Measurements from ENCODE around the gene LCN6. TPM values are rescaled to one million over a fixed set of nuclear protein-coding genes. Genes with fewer than 3 reads are reported as not detected.
A peak's percentile ranks its signal among the peaks of the same experiment; 100 is the strongest.
"Not testable (repeated sequence)": the region's sequence is repeated elsewhere in the genome, so short reads cannot be mapped to it uniquely, and the experiment has no call there.

LCN6 gene, protein sequence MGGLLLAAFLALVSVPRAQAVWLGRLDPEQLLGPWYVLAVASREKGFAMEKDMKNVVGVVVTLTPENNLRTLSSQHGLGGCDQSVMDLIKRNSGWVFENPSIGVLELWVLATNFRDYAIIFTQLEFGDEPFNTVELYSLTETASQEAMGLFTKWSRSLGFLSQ
- not detected in 2 replicates for total RNA-seq

DNA sequence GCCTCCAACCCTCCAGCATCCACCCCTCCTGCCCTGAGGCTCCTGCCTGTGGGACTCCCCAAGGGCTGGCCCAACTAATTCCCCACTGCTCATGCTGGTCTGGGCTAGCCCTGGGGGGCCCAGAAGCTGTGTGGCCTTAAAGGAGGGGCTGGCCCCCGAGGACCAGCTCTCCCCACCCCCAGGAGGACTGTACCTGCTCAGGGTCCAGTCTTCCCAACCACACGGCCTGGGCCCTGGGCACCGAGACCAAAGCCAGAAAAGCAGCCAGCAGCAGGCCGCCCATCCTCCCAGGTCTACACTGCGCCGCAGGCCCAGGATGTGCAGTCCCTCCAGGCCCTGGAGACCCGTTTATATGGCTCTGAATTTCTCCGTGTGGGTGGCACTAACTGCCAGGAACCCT lies at the start of gene LCN6:
Gene LCN6 (minus strand): TSS at position 325 of the 400 bp plus-strand sequence. CDS start 42 bp downstream, at position 283.
- Mint-ChIP-seq H3K9me3 (peaks cover 25% of the 10 kb centered on the region), H3K36me3 (ENCODE audit: low read depth) (peaks cover 12% of the 10 kb centered on the region), H3K4me1 (ENCODE audit: low read depth) (peaks cover 11% of the 10 kb centered on the region), H3K4me3 (ENCODE audit: low read depth) (no peak within 1 kb of the TSS), H3K27me3 (ENCODE audit: low read depth) (peaks cover 3% of the 10 kb centered on the region), H3K27ac (no peak within 1 kb of the TSS)
- DNase-seq (ENCODE audit: low spot score): no peak
- intact Hi-C loops (cut with micrococcal nuclease): no loop called here

DNA sequence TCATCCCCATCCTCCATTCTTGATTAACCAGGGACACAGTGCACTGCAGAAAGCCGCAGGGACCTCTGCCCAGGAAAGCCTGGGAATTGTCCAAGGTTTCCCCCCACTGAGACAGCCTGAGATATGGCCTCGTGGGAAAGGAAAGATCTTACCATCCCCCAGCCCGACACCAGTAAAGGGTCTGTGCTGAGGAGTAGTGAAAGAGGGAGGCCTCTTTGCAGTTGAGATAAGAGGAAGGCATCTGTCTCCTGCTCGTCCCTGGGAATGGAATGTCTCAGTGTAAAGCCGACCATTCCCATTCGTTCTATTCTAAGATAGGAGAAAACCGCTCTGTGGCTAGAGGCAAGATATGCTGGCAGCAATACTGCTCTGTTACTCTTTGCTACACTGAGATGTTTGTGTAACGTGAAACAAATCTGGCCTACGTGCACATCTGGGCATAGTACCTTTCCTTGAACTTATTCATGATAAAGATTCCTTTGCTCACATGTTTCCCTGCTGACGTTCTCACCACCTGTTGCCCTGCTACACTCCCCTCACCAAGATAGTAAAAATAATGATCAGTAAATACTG lies 48.5 kb upstream of the LCN6 start:
- H3K36me3 Mint-ChIP-seq (ENCODE audit: low read depth); H3K27ac Mint-ChIP-seq; intact Hi-C loops (cut with micrococcal nuclease); DNase-seq (ENCODE audit: low spot score); H3K9me3 Mint-ChIP-seq; H3K4me3 Mint-ChIP-seq (ENCODE audit: low read depth): not testable (repeated sequence)
- Mint-ChIP-seq H3K4me1 (ENCODE audit: low read depth) (peaks cover 12% of the 10 kb centered on the region), H3K27me3 (ENCODE audit: low read depth) (peaks cover 23% of the 10 kb centered on the region)

DNA sequence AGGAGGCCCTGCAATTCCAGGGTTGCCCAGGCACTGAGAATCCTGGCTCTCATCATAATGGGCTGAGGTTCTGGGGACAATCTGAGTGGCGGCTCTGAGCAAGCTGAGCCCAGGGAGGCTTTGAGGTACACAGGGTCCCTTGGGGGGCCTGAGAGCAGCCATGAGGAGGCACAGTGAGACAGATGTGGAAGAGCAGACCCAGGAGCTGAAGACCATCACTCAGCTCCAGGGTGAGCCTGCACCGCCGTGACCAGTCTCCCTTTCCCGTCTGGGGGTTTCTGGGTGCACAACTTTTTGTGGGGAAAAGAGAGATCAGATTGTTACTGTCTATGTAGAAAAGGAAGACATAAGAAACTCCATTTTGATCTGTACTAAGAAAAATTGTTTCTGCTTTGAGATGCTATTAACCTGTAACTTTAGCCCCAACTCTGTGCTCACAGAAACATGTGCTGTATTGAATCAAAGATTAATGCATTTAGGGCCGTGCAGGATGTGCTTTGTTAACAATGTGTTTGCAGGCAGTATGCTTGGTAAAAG lies 48.0 kb upstream of the LCN6 start, which contains the start of gene CCDC183:
Gene CCDC183 (plus strand): TSS at position 101 of the 537 bp plus-strand sequence. CDS start 60 bp downstream, at position 161.
- Mint-ChIP-seq H3K27ac (no peak within 1 kb of the TSS), H3K9me3 (no peaks in the 10 kb centered on the region), H3K4me1 (ENCODE audit: low read depth) (peaks cover 12% of the 10 kb centered on the region), H3K27me3 (ENCODE audit: low read depth) (peaks cover 22% of the 10 kb centered on the region), H3K4me3 (ENCODE audit: low read depth) (no peak within 1 kb of the TSS), H3K36me3 (ENCODE audit: low read depth) (peaks cover 9% of the 10 kb centered on the region)
- DNase-seq (ENCODE audit: low spot score): no peak
- intact Hi-C loops (cut with micrococcal nuclease): no loop called here

DNA sequence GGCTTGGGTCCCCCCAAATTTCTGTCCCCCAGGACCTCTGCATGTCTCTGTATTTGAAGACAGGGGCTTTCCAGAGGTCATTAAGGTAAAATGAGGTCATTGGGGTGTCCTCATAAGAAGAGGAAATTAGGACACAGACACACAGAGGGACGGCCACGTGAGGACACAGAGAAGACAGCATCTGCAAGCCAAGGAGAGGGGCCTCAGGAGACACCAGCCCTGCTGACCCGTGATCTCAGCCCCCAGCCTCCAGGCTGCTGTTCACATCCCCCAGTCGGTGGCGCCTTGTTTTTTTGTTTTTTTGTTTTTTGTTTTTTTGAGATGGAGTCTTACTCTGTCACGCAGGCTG lies 46.6 kb upstream of the LCN6 start:
- Mint-ChIP-seq H3K36me3 (ENCODE audit: low read depth) (peaks cover 9% of the 10 kb centered on the region), H3K4me1 (ENCODE audit: low read depth) (peaks cover 9% of the 10 kb centered on the region), H3K27ac (no peak overlapping the region), H3K9me3 (no peaks in the 10 kb centered on the region), H3K4me3 (ENCODE audit: low read depth) (no peak overlapping the region), H3K27me3 (ENCODE audit: low read depth) (peaks cover 11% of the 10 kb centered on the region)
- no peak for DNase-seq (ENCODE audit: low spot score)
- intact Hi-C loops (cut with micrococcal nuclease): no loop called here

DNA sequence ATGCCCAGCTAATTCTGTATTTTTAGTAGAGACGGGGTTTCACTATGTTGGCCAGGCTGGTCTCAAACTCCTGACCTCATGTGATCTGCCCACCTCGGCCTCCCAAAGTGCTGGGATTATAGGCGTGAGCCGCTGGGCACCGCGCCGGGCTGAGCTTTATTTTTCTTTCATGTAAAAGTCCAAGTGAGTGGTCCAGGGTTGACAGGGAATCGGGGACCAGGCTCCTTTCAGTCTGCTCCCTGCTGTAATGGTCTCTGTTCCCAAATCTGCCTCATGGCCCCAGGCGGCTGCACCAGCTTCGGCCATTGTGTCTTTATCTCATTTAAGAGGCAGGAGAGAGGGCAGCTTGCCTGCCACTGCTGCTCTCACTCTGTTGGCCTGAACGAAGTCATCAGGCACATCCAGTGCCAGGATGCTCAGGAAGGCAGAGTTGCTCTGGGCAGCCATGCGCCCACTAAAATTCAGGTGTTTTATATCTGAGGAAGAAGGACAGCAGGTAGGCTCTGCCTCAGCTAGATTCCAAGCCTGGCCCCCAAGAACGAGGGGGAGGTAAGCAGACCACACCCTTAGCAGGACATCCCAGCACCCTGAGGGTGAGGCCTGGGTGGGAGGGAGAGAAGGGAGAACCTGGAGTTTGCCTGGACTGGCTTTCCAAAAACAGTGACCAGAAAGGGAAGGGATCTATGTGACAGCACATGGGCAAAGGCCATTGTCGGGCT lies 46.1 kb upstream of the LCN6 start:
- Mint-ChIP-seq H3K4me1 (ENCODE audit: low read depth) (peaks cover 9% of the 10 kb centered on the region), H3K27me3 (ENCODE audit: low read depth) (peaks cover 11% of the 10 kb centered on the region), H3K27ac (peak overlapping the region; percentile 12), H3K9me3 (no peaks in the 10 kb centered on the region), H3K36me3 (ENCODE audit: low read depth) (peaks cover 9% of the 10 kb centered on the region), H3K4me3 (ENCODE audit: low read depth) (no peak overlapping the region)
- DNase-seq (ENCODE audit: low spot score): no peak
- intact Hi-C loops (cut with micrococcal nuclease): no loop called here

DNA sequence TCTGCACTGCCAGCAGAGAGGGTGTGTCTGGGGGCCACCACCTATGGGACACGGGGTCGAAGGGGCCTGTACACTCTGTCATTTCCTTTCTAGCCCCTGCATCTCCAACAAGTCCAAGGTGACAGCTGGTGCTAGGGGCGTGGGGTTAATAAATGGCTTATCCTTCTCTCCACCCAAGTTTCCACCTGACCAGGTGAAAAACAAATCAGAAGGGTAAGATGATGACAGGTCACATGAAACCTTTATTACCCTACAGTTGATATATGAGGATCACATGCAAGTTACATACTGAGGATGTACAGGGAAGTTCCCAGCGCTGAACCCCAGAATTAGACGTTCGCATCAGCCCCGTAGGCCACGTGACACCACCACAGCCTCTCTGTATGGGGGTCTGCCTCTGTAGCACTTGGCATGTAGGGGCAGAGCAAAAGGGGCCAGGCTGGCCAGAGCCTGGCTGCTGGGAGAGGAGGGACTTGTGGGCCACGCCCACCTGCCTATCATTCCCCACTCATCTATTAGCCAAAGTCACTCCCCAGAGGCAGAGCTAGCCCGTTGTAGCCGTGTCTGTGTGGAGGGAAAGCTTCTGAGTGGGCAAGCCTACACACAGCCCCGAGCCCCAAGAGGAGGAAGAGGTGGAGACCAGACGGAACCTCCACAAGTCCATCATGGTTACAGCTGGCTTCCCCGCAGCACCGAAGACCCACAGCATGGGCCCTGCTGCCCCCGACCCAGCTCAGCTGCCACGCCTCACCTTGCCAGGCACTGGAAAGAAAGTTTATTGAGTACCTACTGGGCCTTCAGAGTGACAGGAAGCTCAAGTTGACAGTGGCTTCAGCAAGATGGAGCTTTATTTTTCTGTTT lies 45.0 kb upstream of the LCN6 start:
- Mint-ChIP-seq H3K27me3 (ENCODE audit: low read depth) (peaks cover 11% of the 10 kb centered on the region), H3K9me3 (no peaks in the 10 kb centered on the region), H3K27ac (no peak overlapping the region), H3K36me3 (ENCODE audit: low read depth) (peaks cover 9% of the 10 kb centered on the region), H3K4me1 (ENCODE audit: low read depth) (peaks cover 12% of the 10 kb centered on the region), H3K4me3 (ENCODE audit: low read depth) (peak overlapping the region; percentile 30)
- no peak for DNase-seq (ENCODE audit: low spot score)
- intact Hi-C loops (cut with micrococcal nuclease): no loop called here

DNA sequence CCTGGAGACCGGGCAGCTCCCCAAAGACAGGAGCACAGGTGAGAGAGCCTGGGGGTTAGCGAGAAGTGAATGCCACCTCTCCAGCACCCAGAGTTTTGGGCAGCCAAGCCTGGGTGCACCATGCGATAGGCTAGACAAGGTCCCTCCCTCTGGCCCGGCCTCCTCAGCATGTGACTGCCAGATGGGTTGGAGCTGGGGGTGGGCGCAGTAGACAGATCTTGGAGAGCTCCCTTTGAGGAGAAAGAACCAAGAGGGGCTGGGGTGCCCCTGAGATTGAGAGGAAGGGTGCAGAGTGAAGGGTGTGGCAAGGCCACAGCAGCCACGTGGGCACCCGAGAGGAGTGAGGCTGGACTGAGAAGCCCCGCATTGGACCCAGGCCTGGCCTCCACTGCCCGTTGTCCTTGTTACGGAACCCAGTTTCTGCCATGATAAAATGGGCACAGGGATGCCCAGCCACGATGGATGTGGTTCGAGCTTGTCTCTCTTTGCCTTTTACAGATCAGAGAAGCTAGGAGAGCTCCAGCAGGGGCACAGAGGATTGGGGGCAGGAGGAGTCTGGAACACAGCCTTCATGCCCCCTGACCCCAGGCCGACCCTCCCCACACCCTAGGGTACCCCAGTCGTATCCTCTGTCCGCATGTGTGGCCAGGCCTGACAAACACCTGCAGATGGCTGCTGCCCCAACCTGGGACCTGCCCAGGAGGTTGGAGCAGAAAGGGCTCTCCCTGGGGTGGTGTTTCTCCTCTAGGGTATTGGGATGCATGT lies 44.2 kb upstream of the LCN6 start:
- Mint-ChIP-seq H3K4me1 (ENCODE audit: low read depth) (peaks cover 20% of the 10 kb centered on the region), H3K4me3 (ENCODE audit: low read depth) (peak overlapping the region; percentile 80), H3K27ac (peak overlapping the region; percentile 40), H3K27me3 (ENCODE audit: low read depth) (peaks cover 11% of the 10 kb centered on the region), H3K9me3 (no peaks in the 10 kb centered on the region), H3K36me3 (ENCODE audit: low read depth) (peaks cover 9% of the 10 kb centered on the region)
- intact Hi-C loops (cut with micrococcal nuclease): no loop called here
- no peak for DNase-seq (ENCODE audit: low spot score)

DNA sequence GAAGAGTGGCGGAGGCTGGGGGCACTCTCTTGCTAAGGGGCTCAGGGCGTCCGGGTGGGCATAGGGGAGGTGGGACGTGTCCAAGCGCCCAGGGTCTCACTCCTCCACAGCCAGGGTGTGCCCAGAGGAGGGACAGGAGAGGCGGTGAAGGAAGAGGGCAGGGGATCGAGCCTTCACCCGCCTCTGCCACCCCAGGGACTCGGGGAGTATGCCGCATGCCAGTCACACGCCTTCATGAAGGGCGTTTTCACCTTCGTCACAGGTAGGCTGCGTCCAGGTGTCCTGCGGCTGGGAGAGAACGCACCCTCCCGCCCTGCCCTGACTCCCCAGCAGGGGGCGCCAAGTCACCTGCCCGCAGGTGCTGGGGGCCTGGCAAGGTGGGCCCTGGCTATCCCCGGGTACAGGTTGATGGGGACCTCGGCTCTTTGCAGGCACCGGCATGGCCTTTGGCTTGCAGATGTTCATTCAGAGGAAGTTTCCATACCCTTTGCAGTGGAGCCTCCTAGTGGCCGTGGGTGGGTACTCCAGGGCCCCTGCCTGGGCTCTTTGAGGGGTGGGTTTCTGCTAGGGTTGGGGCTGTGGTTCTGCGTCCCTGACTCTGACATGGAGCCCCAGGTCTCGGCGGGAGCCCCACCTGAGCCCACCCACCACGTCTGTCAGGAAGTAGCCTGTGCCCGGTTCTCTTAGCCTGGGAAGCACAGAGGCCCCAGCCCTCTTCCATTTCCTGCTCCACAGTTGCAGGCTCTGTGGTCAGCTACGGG lies 43.4 kb upstream of the LCN6 start:
- Mint-ChIP-seq H3K4me3 (ENCODE audit: low read depth) (peak overlapping the region; percentile 80), H3K27ac (peak overlapping the region; percentile 80)
- peak; percentile 60 for DNase-seq (ENCODE audit: low spot score)

DNA sequence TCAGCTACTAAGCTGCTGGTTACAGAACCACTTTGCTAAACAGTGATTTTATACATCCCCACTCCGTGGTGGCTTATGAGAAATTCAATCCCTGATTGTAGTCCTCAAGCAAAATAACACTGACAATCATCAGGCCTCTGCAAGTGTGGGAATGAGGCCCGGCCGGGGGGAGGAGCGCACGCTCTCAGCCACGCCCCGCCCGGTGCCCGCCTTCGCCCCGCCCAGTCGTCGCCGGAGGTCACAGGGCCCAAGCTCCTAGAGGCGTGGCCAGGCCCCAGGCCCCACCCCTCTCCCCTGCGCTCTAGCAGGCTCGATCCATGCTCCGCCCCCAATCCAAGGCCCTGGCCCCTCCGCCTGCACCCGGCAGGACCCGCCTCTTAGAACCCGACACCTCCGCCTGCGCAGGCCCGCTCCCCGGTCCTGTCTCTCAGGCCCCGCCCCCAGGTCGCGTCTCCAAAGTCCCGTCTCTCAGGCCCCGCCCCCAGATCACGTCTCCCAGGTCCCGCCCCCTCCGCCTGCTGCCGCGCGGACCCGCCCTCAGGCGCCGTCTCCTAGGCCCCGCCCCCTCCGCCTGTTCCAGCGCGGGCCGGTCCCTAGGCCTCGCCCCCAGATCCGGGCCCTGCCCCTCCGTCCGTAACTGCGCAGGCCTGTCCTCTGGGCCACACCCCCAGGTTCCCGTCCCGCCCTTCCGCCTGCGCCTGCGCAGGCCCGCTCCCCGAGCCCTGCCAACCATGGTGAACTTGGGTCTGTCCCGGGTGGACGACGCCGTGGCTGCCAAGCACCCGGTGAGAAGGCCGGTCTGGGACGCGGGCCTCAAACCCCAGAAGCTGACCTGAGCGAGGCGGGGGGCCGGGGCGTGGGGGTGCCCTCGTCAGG lies 42.6 kb upstream of the LCN6 start, which contains the start of gene TMEM141:
Gene TMEM141 (plus strand): TSS at position 705 of the 876 bp plus-strand sequence. CDS start 27 bp downstream, at position 732.
- Mint-ChIP-seq H3K4me1 (ENCODE audit: low read depth) (peaks cover 23% of the 10 kb centered on the region), H3K27ac (peak within 1 kb of the TSS; percentile 80), H3K9me3 (no peaks in the 10 kb centered on the region), H3K27me3 (ENCODE audit: low read depth) (peaks cover 6% of the 10 kb centered on the region), H3K4me3 (ENCODE audit: low read depth) (peak within 1 kb of the TSS; percentile 80), H3K36me3 (ENCODE audit: low read depth) (peaks cover 9% of the 10 kb centered on the region)
- DNase-seq (ENCODE audit: low spot score): peak; percentile 100
- intact Hi-C loops (cut with micrococcal nuclease): loop anchor here (1.0 to 2.0 kb wide), 3 partner anchors 9 to 201 kb away; partner anchors contain the start of genes PAXX and PHPT1

More for the DNA sequence above, 43.4 kb upstream of the LCN6 start:
- Mint-ChIP-seq H3K4me1 (ENCODE audit: low read depth) (peaks cover 23% of the 10 kb centered on the region), H3K9me3 (no peaks in the 10 kb centered on the region), H3K36me3 (ENCODE audit: low read depth) (peaks cover 9% of the 10 kb centered on the region), H3K27me3 (ENCODE audit: low read depth) (peaks cover 9% of the 10 kb centered on the region)
- intact Hi-C loops (cut with micrococcal nuclease): loop anchor here (1.0 to 2.0 kb wide), 3 partner anchors 9 to 201 kb away; partner anchors contain the start of genes PAXX and PHPT1

DNA sequence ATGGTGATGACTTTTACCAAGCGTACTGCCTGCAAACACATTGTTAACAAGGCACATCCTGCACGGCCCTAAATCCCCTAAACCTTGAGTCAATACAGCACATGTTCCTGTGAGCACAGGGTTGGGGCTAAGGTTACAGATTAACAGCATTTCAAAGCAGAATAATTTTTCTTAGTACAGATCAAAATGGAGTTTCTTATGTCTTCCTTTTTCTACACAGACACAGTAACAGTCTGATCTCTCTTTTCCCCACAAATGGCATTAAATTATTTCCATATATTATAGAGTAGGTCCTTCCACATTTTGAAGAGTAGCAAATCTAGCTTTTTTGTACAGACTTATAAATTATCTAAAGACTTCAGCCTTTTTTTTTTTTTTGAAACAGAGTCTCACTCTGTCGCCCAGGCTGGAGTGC lies 41.2 kb upstream of the LCN6 start:
- H3K27ac Mint-ChIP-seq: no peak overlapping the region
- peaks cover 29% of the 10 kb centered on the region for H3K4me1 Mint-ChIP-seq (ENCODE audit: low read depth)
- H3K36me3 Mint-ChIP-seq (ENCODE audit: low read depth): peaks cover 9% of the 10 kb centered on the region
- no peak for DNase-seq (ENCODE audit: low spot score)
- H3K27me3 Mint-ChIP-seq (ENCODE audit: low read depth): peaks cover 9% of the 10 kb centered on the region
- intact Hi-C loops (cut with micrococcal nuclease): no loop called here
- H3K4me3 Mint-ChIP-seq (ENCODE audit: low read depth): no peak overlapping the region
- H3K9me3 Mint-ChIP-seq: no peaks in the 10 kb centered on the region
